ENCODE results near the gene MGRN1.

DNA sequence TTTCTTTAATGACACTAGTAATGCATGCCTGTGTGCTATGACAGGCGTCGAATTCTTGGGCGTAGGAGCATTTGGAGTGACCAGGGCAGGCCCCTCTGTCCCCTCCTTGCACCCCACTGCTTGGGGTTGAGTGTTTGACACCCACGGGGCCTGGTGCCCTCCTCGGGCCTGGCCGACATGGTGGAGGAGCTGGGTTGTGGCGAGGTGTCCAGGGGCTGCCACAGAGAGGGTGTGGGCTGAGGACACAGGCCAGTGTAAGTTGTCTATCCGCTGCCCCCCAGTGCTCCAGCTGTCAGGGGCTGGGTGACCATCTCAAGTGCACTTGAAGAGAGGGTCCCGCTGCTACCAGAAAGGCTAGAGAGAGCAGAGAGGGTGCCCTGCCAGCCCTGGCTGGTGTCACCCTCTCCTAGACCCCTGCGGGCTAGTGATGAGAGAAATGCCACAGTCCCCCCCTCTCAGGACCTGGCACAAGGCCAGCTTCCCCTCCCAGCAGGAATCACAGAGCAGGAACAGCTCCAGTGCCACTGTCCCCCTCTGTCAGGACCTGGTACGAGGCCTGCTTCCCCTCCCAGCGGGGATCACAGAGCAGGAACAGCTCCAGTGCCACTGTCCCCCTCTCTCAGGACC lies 30.5 kb downstream of the MGRN1 start:
- TF ChIP-seq POLR2A (IDR thresholded peaks at IDR 0.05; ENCODE audit: low read depth, low read length): no peak
- no peak for TF ChIP-seq POLR2AphosphoS5 (IDR thresholded peaks at IDR 0.05; ENCODE audit: low read depth, low read length)

Measured in GM12892 (cell line).